Nephron progenitor cell (in vitro differentiated cells): Measurements from ENCODE around the gene IRAK2.

Source experiments
- DNase-seq: peaks from one replicate; pipeline ENCODE4 v3.0.0; 2021
- H3K27ac Mint-ChIP-seq: 2 replicates; pipeline ENCODE4 v1.8.0; 2021; ENCODE audit warnings: mild to moderate bottlenecking, moderate library complexity, mixed read lengths
- H3K27me3 Mint-ChIP-seq: 2 replicates; pipeline ENCODE4 v1.8.0; 2021; ENCODE audit warnings: mild to moderate bottlenecking, low read depth, mixed read lengths; ENCODE audit not compliant: poor library complexity
- H3K36me3 Mint-ChIP-seq: 2 replicates; pipeline ENCODE4 v1.8.0; 2021; ENCODE audit warnings: low read depth, mixed read lengths
- H3K4me1 Mint-ChIP-seq: 2 replicates; pipeline ENCODE4 v1.8.0; 2021; ENCODE audit warnings: mixed read lengths
- H3K4me3 Mint-ChIP-seq: 2 replicates; pipeline ENCODE4 v1.8.0; 2021; ENCODE audit warnings: mild to moderate bottlenecking, moderate library complexity, mixed read lengths
- H3K9me3 Mint-ChIP-seq: 2 replicates; pipeline ENCODE4 v1.8.0; 2021; ENCODE audit warnings: mild to moderate bottlenecking, moderate library complexity, mixed read lengths
- TF ChIP-seq, protein P1 (sequence below): fragments of 200-600 bp; sonication (generic); IDR thresholded peaks from 2 replicates; pipeline ENCODE4 v1.5.0; 2021; ENCODE audit warnings: antibody characterized with exemption

Gene IRAK2

GRCh38 chr3:10233988-10234387, 69.3 kb downstream of the IRAK2 start:
- DNase-seq, result no peak
- peaks cover 6% of the 10 kb centered on the region for H3K9me3 Mint-ChIP-seq
- no peak overlapping the region for H3K27ac Mint-ChIP-seq
- H3K36me3 Mint-ChIP-seq, result peaks cover 4% of the 10 kb centered on the region
- H3K4me3 Mint-ChIP-seq, result no peak overlapping the region
- TF ChIP-seq, protein P1, sequence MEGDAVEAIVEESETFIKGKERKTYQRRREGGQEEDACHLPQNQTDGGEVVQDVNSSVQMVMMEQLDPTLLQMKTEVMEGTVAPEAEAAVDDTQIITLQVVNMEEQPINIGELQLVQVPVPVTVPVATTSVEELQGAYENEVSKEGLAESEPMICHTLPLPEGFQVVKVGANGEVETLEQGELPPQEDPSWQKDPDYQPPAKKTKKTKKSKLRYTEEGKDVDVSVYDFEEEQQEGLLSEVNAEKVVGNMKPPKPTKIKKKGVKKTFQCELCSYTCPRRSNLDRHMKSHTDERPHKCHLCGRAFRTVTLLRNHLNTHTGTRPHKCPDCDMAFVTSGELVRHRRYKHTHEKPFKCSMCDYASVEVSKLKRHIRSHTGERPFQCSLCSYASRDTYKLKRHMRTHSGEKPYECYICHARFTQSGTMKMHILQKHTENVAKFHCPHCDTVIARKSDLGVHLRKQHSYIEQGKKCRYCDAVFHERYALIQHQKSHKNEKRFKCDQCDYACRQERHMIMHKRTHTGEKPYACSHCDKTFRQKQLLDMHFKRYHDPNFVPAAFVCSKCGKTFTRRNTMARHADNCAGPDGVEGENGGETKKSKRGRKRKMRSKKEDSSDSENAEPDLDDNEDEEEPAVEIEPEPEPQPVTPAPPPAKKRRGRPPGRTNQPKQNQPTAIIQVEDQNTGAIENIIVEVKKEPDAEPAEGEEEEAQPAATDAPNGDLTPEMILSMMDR, result no peak
- peaks cover 8% of the 10 kb centered on the region for H3K27me3 Mint-ChIP-seq
- H3K4me1 Mint-ChIP-seq, result peaks cover 6% of the 10 kb centered on the region

- Mint-ChIP-seq H3K27me3 (peaks cover 11% of the 10 kb centered on the region), H3K4me3 (no peak overlapping the region), H3K27ac (no peak overlapping the region), H3K4me1 (peaks cover 6% of the 10 kb centered on the region), H3K9me3 (peaks cover 6% of the 10 kb centered on the region), H3K36me3 (peaks cover 4% of the 10 kb centered on the region)
- no peak for DNase-seq
- TF ChIP-seq, protein P1, result no peak
These were observed 70.0 kb downstream of the IRAK2 start for GRCh38 chr3:10234526-10235230.

- peaks cover 6% of the 10 kb centered on the region for H3K9me3 Mint-ChIP-seq
These were observed 70.8 kb downstream of the IRAK2 start for GRCh38 chr3:10235551-10235950.

GRCh38 chr3:10238345-10239183, 73.8 kb downstream of the IRAK2 start:
- Mint-ChIP-seq H3K36me3 (peaks cover 4% of the 10 kb centered on the region), H3K27me3 (peaks cover 11% of the 10 kb centered on the region), H3K9me3 (peaks cover 6% of the 10 kb centered on the region), H3K4me3 (no peak overlapping the region), H3K4me1 (peaks cover 11% of the 10 kb centered on the region), H3K27ac (peak overlapping the region; percentile 24)
- no peak for DNase-seq
- TF ChIP-seq, protein P1, result no peak

More at GRCh38 chr3:10235551-10235950, 70.8 kb downstream of the IRAK2 start:
- Mint-ChIP-seq H3K4me3 (no peak overlapping the region), H3K4me1 (peaks cover 6% of the 10 kb centered on the region), H3K27ac (peak overlapping the region; percentile 85), H3K27me3 (peaks cover 11% of the 10 kb centered on the region), H3K36me3 (peaks cover 4% of the 10 kb centered on the region)
- no peak for DNase-seq
- TF ChIP-seq, protein P1, result no peak

GRCh38 chr3:10240799-10241198, 76.1 kb downstream of the IRAK2 start:
- peaks cover 5% of the 10 kb centered on the region for H3K4me1 Mint-ChIP-seq
- no peak for DNase-seq
- TF ChIP-seq, protein P1, result no peak
- peaks cover 3% of the 10 kb centered on the region for H3K36me3 Mint-ChIP-seq
- H3K27ac Mint-ChIP-seq, result no peak overlapping the region
- H3K4me3 Mint-ChIP-seq, result no peak overlapping the region
- H3K9me3 Mint-ChIP-seq, result peaks cover 22% of the 10 kb centered on the region
- H3K27me3 Mint-ChIP-seq, result peaks cover 8% of the 10 kb centered on the region
